Activated CD4-positive, alpha-beta T cell treated with anti-CD3 and anti-CD28 coated beads for 4 hours (primary cell): ENCODE data around the gene UNC5B.

Source experiments
- DNase-seq, 2 donors: peaks; one replicate each; pipeline ENCODE4 v3.0.0-alpha.2; 2020

UNC5B gene

GRCh38 chr10:71212318-71213126, at the start of gene UNC5B:
Gene UNC5B, plus strand, starts transcription at chr10:71212570. Its CDS starts 416 bp downstream, at chr10:71212986.
- peak; percentile 22 to 43 for DNase-seq

GRCh38 chr10:71173466-71173865, 38.9 kb upstream of the UNC5B start:
- no peak for DNase-seq

GRCh38 chr10:71176661-71177060, 35.7 kb upstream of the UNC5B start:
- DNase-seq: no peak

GRCh38 chr10:71177651-71178199, 34.6 kb upstream of the UNC5B start:
- no peak for DNase-seq

GRCh38 chr10:71178880-71179279, 33.5 kb upstream of the UNC5B start:
- DNase-seq: no peak

- DNase-seq: no peak
These were observed 33.0 kb upstream of the UNC5B start for GRCh38 chr10:71179382-71179781.

- no peak for DNase-seq
These were observed 27.9 kb upstream of the UNC5B start for GRCh38 chr10:71184421-71184820.

GRCh38 chr10:71185209-71185608, 27.2 kb upstream of the UNC5B start:
- no peak for DNase-seq

- DNase-seq: no peak
These were observed 25.2 kb upstream of the UNC5B start for GRCh38 chr10:71187197-71187596.

- no peak for DNase-seq
These were observed 24.8 kb upstream of the UNC5B start for GRCh38 chr10:71187600-71187999.

- no peak for DNase-seq
These were observed 24.2 kb upstream of the UNC5B start for GRCh38 chr10:71188201-71188600.

GRCh38 chr10:71191019-71191418, 21.4 kb upstream of the UNC5B start:
- DNase-seq: no peak

- no peak for DNase-seq
These were observed 20.8 kb upstream of the UNC5B start for GRCh38 chr10:71191551-71192076.

- no peak for DNase-seq
These were observed 18.9 kb upstream of the UNC5B start for GRCh38 chr10:71193516-71193915.

GRCh38 chr10:71197955-71198354, 14.4 kb upstream of the UNC5B start:
- DNase-seq: no peak

- DNase-seq: no peak
These were observed 10.5 kb upstream of the UNC5B start for GRCh38 chr10:71201849-71202248.

- DNase-seq: no peak
These were observed 10.1 kb upstream of the UNC5B start for GRCh38 chr10:71202314-71202713.

GRCh38 chr10:71203124-71203523, 9.2 kb upstream of the UNC5B start:
- no peak for DNase-seq

GRCh38 chr10:71203716-71204115, 8.7 kb upstream of the UNC5B start:
- no peak for DNase-seq

GRCh38 chr10:71204746-71205145, 7.6 kb upstream of the UNC5B start:
- no peak for DNase-seq

- DNase-seq: no peak
These were observed 6.9 kb upstream of the UNC5B start for GRCh38 chr10:71205468-71205867.

- DNase-seq: no peak
These were observed 5.5 kb upstream of the UNC5B start for GRCh38 chr10:71206911-71207310.

- no peak for DNase-seq
These were observed 4.8 kb upstream of the UNC5B start for GRCh38 chr10:71207578-71207977.

- DNase-seq: no peak
These were observed 3.0 kb upstream of the UNC5B start for GRCh38 chr10:71209352-71209715.
